GM18507 (cell line): ENCODE measurements around the gene JAKMIP1.

Source experiments
- DNase-seq: peaks from one replicate; pipeline ENCODE4 v3.0.0; 2011; ENCODE audit warnings: low read depth; ENCODE audit not compliant: insufficient read length; ENCODE audit errors: extremely low spot score
- FAIRE-seq: peaks from 2 replicates; lab custom pipeline; 2011; peaks lifted over from hg19 to GRCh38; lab: Jason Lieb, UNC

Gene JAKMIP1

GRCh38 chr4:6056976-6057766, 143.2 kb downstream of the JAKMIP1 start:
- FAIRE-seq (no peak), DNase-seq (no peak)

GRCh38 chr4:6055436-6055835, 144.9 kb downstream of the JAKMIP1 start:
- no peak for DNase-seq
- FAIRE-seq = no peak

- no peak for DNase-seq
- no peak for FAIRE-seq
Measured at GRCh38 chr4:6055030-6055429, 145.3 kb downstream of the JAKMIP1 start.

- FAIRE-seq = no peak
- DNase-seq = no peak
Measured at GRCh38 chr4:6054162-6054922, 146.0 kb downstream of the JAKMIP1 start.

GRCh38 chr4:6052679-6053078, 147.7 kb downstream of the JAKMIP1 start:
- FAIRE-seq = no peak
- DNase-seq = no peak

- FAIRE-seq = no peak
Measured at GRCh38 chr4:6050551-6050950, 149.8 kb downstream of the JAKMIP1 start.

GRCh38 chr4:6049985-6050384, 150.4 kb downstream of the JAKMIP1 start:
- FAIRE-seq (no peak), DNase-seq (no peak)

More at GRCh38 chr4:6050551-6050950, 149.8 kb downstream of the JAKMIP1 start:
- DNase-seq = no peak

- DNase-seq (no peak), FAIRE-seq (no peak)
Measured at GRCh38 chr4:6049278-6049677, 151.1 kb downstream of the JAKMIP1 start.

GRCh38 chr4:6048537-6048936, 151.8 kb downstream of the JAKMIP1 start:
- FAIRE-seq (no peak), DNase-seq (no peak)

GRCh38 chr4:6047130-6047673, 153.1 kb downstream of the JAKMIP1 start:
- DNase-seq (no peak), FAIRE-seq (no peak)

- DNase-seq (no peak), FAIRE-seq (no peak)
Measured at GRCh38 chr4:6046526-6047129, 153.7 kb downstream of the JAKMIP1 start.

GRCh38 chr4:6044805-6045204, 155.5 kb downstream of the JAKMIP1 start:
- no peak for DNase-seq
- no peak for FAIRE-seq

GRCh38 chr4:6044276-6044675, 156.1 kb downstream of the JAKMIP1 start:
- DNase-seq (no peak), FAIRE-seq (no peak)

GRCh38 chr4:6043843-6044242, 156.5 kb downstream of the JAKMIP1 start:
- FAIRE-seq = no peak
- no peak for DNase-seq

GRCh38 chr4:6043188-6043587, 157.2 kb downstream of the JAKMIP1 start:
- FAIRE-seq = no peak
- DNase-seq = no peak

GRCh38 chr4:6042293-6043063, 157.9 kb downstream of the JAKMIP1 start:
- DNase-seq = no peak
- FAIRE-seq = no peak

- FAIRE-seq = no peak
Measured at GRCh38 chr4:6041800-6042199, 158.5 kb downstream of the JAKMIP1 start.

GRCh38 chr4:6038711-6039110, 161.6 kb downstream of the JAKMIP1 start:
- DNase-seq (no peak), FAIRE-seq (no peak)

More at GRCh38 chr4:6041800-6042199, 158.5 kb downstream of the JAKMIP1 start:
- DNase-seq = no peak

GRCh38 chr4:6035786-6036185, 164.6 kb downstream of the JAKMIP1 start:
- FAIRE-seq = no peak
- DNase-seq = no peak
